H1 (cell line): Measurements from ENCODE around the gene CMTM2. TPM values are rescaled to one million over a fixed set of nuclear protein-coding genes. Genes with fewer than 3 reads are reported as not detected.

Experiments used
- CHD7 ChIP-seq: fragments of 300-600 bp; sonication (generic); IDR thresholded peaks from 2 replicates; pipeline ENCODE4 v1.7.1; 2012; ENCODE audit warnings: low read length, moderate library complexity, mild to moderate bottlenecking, inconsistent platforms; ENCODE audit not compliant: insufficient replicate concordance
- HDAC2 ChIP-seq, 2 experiments: fragments of 300-600 bp in 1 of 2; sonication (generic) in 1 of 2; IDR thresholded peaks; 2 replicates each; pipeline ENCODE4 v1.6.1; 2011 to 2012; ENCODE audit warnings: low read depth in 2 of 2, low read length in 2 of 2, mild to moderate bottlenecking in 2 of 2, moderate library complexity in 2 of 2, borderline replicate concordance in 1 of 2, inconsistent platforms in 1 of 2
- KDM4A ChIP-seq: IDR thresholded peaks from one replicate; pipeline ENCODE4 v1.7.1; 2012; ENCODE audit warnings: low read depth, mild to moderate bottlenecking, moderate library complexity, low read length, inconsistent platforms; ENCODE audit not compliant: severe bottlenecking
- KDM5A ChIP-seq: fragments of 200-600 bp; IDR thresholded peaks from 2 replicates; pipeline ENCODE4 v1.7.1; 2012; ENCODE audit warnings: mild to moderate bottlenecking, low read length, inconsistent platforms, mixed read lengths
- SIRT6 ChIP-seq: IDR thresholded peaks from one replicate; pipeline ENCODE4 v1.7.1; 2012; ENCODE audit warnings: low read length, inconsistent platforms
- TAF7 ChIP-seq: optimal IDR thresholded peaks from 2 replicates; pipeline ENCODE3; 2011; ENCODE audit warnings: low read depth, mild to moderate bottlenecking, inconsistent platforms, low read length, moderate library complexity, borderline replicate concordance
- TBP ChIP-seq: IDR thresholded peaks from 2 replicates; pipeline ENCODE4 v1.6.1; 2011; ENCODE audit warnings: low read depth, low read length, improper control_type of control experiment
- polyA plus RNA-seq, 7 experiments: library from polyadenylated mRNA; depleted of rRNA in 3 of 7; stranded (reverse) in 5 of 7; unstranded in 2 of 7; fragments of >200 nt in 5 of 7; fragments of 200-250 nt in 2 of 7; gene quantifications; 1 replicate in 5 of 7; 2 replicates in 1 of 7; 4 replicates in 1 of 7; pipeline versions ENCODE4 v1.2.1 to v1.2.3, GENCODE V29; 2011 to 2013; ENCODE audit warnings: missing spikeins in 2 of 7, mixed read lengths in 2 of 7
- total RNA-seq: library from RNA; stranded (reverse); fragmentation: NEBNext Ultra II Directional; extraction: Animal tissue kit (Norgen Biotek cat#: 25700); gene quantifications from 2 replicates; pipeline ENCODE4 v1.2.1, GENCODE V29; 2021

CMTM2 gene
- total and polyA plus RNA-seq, 2 of the 8 experiments (the other 6 are each of a cell fraction or from before 2014, with no cell fraction given): not detected

- TF ChIP-seq CHD7: no peak
- no peak for TF ChIP-seq TBP
- no peak for TF ChIP-seq KDM5A
- no peak for TF ChIP-seq TAF7
- no peak for TF ChIP-seq HDAC2 (IDR thresholded peaks at IDR 0.05; ENCODE audit: borderline replicate concordance in 1 of 2, low read depth in 2 of 2, low read length in 2 of 2)
- no peak for TF ChIP-seq SIRT6
- TF ChIP-seq KDM4A: no peak
Observed at GRCh38 chr16:66622863-66623262, 43.6 kb downstream of the CMTM2 start (continued).
